GM19468 (cell line): ENCODE results near the gene GUCY2D.
"Not testable (repeated sequence)": the region's sequence is repeated elsewhere in the genome, so short reads cannot be mapped to it uniquely, and the experiment has no call there.

Experiments used
- ATAC-seq: cut with Tn5 transposase; IDR thresholded peaks from one replicate; pipeline ENCODE4 v1.9.1; 2021; ENCODE audit warnings: mild to moderate bottlenecking, moderate library complexity, moderate number of reproducible peaks; ENCODE audit not compliant: unreplicated experiment; ENCODE audit errors: extremely low read depth

The GUCY2D gene

GRCh38 chr17:8015236-8015956 lies 13.0 kb downstream of the GUCY2D start:
- ATAC-seq, result no peak

- no peak for ATAC-seq
These were observed 13.7 kb downstream of the GUCY2D start for GRCh38 chr17:8015957-8016631.

DNA sequence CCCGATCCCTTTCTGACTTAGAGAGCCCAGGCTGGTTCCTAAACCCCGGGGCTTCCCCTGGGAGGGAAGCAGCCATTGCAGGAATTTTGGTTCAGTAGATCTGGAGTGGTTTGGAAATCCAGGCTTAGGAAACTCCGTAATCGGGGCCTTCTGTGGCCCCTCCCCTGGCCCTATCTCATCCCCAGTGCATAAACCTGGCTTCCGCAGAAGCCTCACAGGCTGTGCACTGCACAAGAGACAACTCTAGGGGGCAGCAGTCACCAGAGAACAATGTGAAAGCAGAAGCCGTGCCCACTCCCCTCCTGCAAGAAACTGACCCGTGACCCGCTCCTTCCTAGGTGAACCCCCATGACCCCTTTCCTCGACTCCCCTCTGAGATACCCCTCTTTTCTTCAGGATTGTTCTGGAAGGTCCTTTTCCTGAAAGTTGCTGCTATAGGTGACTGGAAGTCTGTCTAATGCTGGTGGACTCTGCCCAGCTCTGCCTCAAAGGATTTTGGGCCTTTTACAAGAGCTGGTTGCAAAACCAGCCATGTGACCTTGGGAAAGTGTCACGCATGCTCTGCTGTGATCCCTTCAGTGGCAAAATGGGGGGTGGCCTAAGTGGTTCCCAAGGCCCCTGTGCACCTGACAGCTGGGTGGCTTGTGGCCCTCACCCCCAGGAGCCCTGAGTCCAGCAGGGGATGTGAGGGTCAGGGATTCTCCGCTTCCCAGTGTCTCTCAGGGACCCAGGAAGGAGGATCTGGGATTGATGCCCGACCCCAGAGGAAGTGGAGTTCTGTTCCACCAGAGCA lies 14.4 kb downstream of the GUCY2D start:
- ATAC-seq, result no peak

GRCh38 chr17:8018436-8018835 lies 16.0 kb downstream of the GUCY2D start:
- no peak for ATAC-seq

DNA sequence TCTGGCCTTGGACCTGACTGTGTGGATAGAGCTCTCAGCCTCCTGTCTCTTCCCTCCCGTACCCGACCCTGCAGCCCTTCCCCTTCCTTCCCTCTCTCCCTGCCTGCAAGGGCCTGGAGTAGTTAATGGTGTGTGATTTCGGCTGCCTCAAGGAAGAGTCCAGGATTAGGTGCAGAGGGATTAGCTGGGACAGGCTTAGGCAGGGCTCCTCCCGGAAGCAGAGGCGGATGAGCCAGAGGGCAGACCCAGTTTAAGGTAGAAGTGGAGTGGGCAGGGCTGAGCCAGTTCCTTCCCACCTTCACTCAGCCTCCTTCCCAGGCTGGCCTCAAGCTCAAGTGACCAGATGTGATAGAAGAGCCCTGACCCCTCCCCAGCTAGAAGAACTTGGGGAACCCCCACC lies 16.8 kb downstream of the GUCY2D start:
- no peak for ATAC-seq

- no peak for ATAC-seq
These were observed 17.5 kb downstream of the GUCY2D start for GRCh38 chr17:8019665-8020650.

DNA sequence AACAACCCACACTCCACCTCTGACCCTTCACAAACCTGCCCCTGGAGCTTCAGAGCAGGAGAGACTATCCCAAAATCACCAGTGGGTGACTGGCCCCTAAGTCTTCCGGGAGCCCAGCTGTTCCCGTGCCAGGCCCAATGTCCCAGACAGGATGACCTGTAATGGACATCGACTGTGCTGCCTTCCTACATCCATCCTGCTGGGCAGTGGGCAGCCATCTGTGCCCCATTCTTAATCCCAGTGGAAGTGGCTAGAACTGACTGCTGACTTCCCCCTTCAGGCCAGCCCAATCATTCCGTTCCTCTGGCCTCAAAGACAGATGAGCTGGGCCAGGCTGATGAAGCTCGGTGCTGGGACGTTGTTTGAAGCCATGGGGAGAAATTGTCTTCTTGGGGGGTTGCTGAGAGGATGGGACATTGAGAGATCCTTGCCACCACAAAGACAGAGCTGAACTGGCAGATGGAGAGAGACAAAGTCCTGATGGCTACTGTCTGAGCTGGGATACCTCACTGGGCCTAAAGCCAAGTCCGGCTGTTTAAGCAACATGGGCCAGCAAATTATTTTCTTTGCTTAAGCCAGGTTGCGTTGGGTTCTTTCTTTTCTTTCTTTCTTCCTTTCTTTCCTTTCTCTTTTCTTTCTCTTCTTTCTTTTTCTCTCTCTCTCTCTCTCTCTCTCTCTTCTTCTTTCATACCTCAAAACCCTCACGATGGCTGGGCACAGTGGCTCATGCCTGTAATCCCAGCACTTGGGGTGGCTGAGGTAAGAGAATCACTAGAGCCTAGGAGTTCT lies 18.6 kb downstream of the GUCY2D start:
- no peak for ATAC-seq

DNA sequence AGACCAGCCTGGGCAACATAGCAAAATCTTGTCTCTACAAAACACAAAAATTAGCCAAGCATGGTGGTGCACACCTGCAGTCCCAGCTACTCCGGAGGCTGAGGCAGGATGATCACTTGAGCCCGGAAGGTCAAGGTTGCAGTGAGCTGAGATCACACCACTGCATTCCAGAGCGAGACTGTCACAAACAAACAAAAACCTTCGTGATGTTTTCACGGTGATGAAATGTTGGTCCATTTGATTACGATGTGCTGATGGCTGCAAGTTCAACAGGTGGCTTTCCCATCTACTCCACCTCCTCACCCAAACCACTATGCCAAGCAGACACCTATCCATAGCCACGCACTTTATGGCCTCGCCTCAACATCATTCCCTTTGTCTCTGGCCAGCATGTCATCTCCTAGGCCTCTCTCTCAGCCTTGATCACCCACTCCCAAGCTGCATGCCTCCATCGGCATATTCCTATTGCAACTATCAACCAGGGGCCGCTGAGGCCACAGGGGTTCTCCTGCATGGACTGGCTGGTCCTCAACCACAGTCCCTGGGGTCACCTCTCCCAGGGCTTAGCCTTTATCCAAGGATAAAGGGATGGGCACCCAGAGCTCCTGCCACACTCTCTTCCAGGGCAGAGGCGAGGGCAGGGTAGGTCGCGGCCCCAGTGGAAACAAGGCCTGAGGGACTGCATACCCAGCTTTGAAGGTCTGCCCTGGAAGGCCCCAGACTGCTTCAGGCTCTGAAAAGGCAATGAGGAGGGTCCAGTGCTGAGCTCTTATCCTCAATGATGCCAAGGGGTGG lies 19.3 kb downstream of the GUCY2D start:
- no peak for ATAC-seq

- ATAC-seq, result no peak
These were observed 20.1 kb downstream of the GUCY2D start for GRCh38 chr17:8022360-8023003.

DNA sequence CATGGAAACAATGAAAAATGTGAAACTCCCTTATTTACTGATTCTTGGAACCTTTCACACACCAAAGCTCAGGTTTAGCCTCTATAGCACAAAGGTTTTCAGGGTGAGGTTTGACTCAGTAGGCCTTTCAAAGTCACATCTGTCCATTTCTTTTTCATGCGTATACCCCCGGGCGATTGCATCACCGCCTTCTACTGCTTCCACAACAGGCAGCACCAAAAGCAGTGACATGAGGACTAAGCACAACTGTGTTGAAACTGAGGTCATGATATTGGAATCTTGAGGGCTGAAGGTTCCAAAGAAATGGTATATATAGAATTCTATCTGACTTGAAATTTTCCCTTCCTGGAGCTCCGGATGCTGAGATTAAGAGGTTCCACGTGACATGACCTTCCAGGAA lies 21.7 kb downstream of the GUCY2D start:
- ATAC-seq, result not testable (repeated sequence)

DNA sequence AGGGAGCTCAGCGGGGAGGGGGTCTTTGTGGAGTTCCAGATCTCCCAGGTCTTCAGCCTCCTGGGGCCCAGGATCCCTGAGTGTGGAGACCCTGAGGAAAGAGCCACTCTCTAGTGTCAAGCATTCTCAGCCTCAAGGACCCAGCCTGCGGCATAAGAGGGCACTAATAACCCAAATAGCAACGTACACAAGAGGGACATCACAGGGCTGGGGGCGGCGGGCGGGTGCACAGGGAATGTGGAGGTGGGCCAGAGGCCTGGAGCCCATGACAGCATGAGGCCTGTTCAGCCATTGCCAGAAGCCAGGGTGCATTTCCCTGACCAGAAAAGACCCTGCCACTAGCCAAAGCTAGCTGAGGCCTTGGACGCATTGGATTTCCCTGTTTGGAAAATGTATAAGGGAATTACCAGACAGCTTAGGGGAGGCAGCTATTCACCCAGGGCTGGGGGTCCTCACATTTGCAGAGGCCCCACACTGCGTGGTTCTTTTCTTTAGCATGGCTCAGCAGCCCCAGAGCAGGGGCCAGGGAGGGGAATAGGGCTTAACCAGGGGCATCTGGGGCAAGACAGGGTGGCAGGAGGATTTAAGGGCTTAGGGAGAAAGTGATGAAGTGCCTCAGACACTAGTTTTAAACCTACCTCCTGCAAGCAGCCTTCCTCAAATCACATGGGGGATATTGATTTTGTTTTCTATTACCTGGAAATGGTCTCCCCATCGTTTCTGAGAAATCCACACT lies 22.9 kb downstream of the GUCY2D start:
- ATAC-seq, result no peak

- ATAC-seq, result no peak
These were observed 26.7 kb downstream of the GUCY2D start for GRCh38 chr17:8029121-8029520.

DNA sequence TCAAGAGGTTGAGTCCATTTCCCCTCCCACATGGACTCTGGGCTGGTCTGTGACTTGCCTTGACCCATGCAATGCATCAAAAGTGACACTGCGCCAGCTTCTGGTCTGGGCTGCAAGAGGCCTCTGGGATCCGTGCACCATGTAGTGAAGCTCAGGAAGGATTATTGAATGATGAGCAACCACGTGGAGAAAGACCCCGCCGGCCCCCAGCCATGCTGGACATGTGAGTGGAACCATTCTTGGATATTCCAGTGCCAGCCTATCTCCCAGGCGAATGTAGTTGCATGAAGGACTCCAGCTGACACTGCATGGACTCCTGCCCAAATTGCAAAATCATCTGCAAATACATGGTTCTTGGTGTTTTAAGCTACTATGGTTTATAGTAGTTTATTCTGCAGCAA lies 28.8 kb downstream of the GUCY2D start:
- no peak for ATAC-seq

GRCh38 chr17:8031950-8032349 lies 29.5 kb downstream of the GUCY2D start:
- ATAC-seq, result no peak

DNA sequence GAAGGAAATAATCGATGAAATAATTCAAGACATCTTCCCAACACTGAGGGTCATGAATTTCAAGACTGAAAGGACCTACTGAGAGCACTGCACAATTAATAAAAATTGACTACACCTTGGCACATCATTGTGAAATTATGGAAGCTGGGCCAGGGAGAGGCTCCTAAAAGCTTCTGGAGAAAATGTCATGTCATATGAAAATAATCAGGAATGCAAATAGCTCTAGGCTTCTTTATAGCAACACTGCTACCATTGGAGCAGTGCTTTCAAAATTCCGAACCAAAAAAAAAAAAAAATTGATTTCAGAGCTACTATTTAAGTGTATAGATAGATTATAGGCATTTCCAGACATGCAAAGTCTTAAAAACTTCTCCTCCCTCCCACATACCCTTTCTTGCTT lies 30.0 kb downstream of the GUCY2D start:
- no peak for ATAC-seq

DNA sequence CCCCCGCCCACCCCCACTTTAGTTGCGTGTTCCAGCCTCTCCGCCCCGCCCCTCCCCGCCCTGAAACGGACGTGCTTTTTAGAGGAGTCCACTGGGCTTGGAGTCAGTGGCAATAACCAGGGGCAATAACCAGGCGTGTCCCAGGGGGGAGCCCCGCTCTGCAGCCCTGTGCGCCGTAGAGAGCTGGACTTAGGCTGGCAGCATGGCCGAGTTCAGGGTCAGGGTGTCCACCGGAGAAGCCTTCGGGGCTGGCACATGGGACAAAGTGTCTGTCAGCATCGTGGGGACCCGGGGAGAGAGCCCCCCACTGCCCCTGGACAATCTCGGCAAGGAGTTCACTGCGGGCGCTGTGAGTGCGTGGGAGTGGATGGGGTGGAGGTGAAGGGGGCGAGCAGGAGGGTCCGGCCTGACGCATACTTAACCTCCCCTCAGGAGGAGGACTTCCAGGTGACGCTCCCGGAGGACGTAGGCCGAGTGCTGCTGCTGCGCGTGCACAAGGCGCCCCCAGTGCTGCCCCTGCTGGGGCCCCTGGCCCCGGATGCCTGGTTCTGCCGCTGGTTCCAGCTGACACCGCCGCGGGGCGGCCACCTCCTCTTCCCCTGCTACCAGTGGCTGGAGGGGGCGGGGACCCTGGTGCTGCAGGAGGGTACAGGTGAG lies 36.7 kb downstream of the GUCY2D start, which contains the start of gene ALOX15B:
Gene ALOX15B (plus strand): TSS at position 106 of the 657 bp plus-strand sequence. CDS start 97 bp downstream, at position 203.
- no peak for ATAC-seq
